Endometrial microvascular endothelial cells (primary cell): ENCODE measurements around the gene SH3PXD2A. TPM values are rescaled to one million over a fixed set of nuclear protein-coding genes. Genes with fewer than 3 reads are reported as not detected.

ENCODE experiments used
- in situ Hi-C: cut with HindIII; loops from 2 replicates; pipeline ENCODE4 v1.10.0; 2017; ENCODE audit warnings: low sequenced_read_pairs, low pct_unique_long_range_greater_than_20kb; ENCODE audit errors: inconsistent ontology term
- total RNA-seq: library from RNA; depleted of rRNA; stranded (reverse); fragments of >200 nt; gene quantifications from one replicate; pipeline ENCODE4 v1.2.3, GENCODE V29; 2015; ENCODE audit errors: inconsistent ontology term

SH3PXD2A gene
- total RNA-seq, 1 donor from 2014 or later: 7.6 TPM

- in situ Hi-C loops: no loop called here
Observed at GRCh38 chr10:103879409-103879808, 24.0 kb upstream of the SH3PXD2A start.

DNA sequence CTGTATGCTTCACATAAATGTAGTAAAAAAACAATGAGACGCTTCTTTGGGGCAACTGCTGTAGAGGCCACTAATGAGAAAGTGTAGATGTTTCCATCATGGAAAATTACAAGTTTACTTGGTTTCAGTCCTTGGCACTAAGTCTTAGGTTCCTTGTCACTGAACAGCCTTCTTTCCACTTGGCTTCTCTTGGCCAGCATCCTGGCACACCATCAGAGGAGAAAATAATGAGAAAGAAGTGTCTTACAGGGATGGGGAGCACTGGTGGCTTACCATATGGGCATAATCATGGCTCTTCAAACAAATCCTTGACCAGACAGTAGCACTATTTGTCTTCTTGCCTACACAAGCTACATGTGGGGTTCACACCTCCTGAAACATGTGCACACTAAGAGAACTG is 22.5 kb upstream of the SH3PXD2A start:
- in situ Hi-C loops: no loop called here

- in situ Hi-C loops: no loop called here
Observed at GRCh38 chr10:103876155-103876554, 20.8 kb upstream of the SH3PXD2A start.

DNA sequence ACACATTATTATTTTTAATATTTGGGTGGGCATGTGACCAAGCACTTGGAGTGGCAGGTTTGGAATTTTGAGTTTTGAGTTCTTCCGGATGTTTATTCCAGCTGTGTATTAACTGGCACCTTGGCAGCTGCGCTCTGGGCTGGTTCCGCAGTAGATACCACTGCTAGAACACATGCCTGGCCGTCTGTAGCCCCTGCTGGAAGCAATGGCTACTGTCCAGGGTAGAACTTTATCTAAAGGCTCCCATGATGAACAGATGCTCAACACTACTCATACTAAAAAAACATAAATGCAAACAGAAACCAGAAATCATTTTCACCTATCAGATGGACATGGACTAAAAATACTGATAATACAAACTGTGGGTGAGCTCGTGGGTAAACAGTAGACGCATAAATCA is 19.4 kb upstream of the SH3PXD2A start:
- in situ Hi-C loops: no loop called here

DNA sequence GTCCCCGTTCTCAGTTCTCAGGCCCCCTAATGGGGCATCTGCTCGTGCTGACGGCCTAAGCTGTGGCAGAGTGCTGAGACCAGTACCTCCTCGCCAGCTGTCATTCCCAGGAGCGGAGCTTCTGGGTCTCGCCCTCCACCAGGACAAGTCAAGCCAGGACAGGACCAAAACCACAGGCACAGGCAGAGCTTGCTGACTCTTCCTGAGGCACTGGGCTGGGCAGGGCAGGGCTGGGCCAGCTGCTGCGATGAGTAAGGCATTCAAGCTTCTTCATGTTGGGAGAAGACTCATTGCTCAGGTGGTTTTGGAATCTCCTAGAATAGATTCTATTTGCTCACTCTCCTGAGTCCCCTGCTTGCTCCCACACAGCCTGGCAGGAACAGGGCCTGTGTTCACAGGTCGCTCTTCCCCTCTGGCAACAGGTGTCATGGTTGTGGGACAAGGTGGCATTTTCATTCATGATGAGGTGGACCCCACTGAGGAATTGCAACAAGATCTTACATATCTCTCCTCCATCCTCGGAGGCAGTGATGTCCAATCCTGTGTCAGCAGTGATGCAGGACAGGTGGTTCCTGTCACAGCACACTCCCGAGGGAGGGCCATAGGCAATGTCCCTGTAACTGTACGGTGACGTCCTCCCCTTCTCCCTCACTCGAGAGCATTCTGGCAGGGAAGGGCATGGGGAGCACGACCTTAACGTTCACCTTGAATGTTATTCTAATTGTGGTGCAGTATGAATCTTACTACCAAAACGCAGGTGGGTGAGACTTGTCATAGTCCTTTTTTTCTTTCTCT is 17.0 kb upstream of the SH3PXD2A start:
- in situ Hi-C loops: no loop called here

- in situ Hi-C loops: no loop called here
Observed at GRCh38 chr10:103871006-103871405, 15.6 kb upstream of the SH3PXD2A start.

DNA sequence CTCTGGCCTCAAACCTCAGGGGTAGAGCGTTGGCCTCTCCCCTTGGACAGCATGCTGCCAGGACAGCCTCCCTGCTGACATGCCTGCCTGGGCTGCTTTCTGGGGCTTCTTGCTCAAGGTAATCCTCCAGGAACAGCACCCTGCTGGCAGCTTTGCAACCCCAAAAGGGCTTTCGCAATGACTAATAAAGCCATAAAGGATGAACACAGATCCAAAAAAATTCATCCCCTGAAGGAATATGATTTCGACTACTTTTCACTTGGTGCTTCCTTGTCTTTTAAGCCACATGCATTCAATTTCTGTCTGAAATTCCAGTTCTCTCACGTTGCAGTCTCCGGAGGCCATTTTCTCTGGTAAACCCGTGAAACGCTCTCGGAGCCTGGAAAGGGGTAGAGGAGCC is 15.1 kb upstream of the SH3PXD2A start:
- in situ Hi-C loops: no loop called here

- in situ Hi-C loops: no loop called here
Observed at GRCh38 chr10:103869336-103869735, 14.0 kb upstream of the SH3PXD2A start.

GRCh38 chr10:103868200-103868599 is 12.8 kb upstream of the SH3PXD2A start:
- in situ Hi-C loops: no loop called here

DNA sequence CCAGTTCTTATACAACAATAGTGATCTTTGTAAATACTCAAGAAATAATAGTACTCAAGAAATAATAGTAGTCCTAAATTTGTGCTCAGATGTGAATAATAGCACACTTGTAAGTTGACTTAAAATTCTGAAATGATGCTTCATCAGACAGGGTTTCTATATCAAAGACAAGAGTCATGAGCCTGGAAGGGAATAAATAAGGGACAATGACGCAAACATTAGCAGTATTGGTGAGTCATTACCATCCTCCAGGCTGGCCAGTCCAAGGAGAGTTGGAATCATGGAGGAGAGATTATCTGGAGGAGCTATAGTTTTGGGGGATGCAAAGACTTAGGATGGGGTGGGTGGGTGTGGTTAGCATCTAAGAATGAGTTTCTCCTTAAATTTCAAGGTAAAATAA is 6.1 kb upstream of the SH3PXD2A start:
- in situ Hi-C loops: no loop called here

GRCh38 chr10:103859161-103860086 is 4.0 kb upstream of the SH3PXD2A start:
- in situ Hi-C loops: no loop called here

DNA sequence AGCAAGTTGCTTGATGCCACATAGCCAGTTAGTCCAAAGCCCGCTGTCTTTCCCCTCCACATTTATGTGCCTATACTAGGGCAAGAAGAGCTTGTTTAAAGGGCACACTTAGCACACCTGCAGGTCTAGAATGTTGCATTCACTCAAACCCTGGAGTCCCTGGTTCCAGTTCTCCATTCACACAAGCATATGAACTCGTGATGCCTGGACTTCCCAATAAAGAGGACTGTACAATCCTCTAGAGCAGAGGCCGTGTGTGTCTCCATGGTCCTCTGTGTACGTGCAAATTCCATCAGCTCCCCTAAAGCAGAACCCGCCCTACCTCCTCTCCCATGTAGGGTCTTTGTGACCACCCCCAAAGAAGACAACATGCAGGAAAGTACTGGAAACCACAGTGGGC is 3.0 kb upstream of the SH3PXD2A start:
- in situ Hi-C loops: no loop called here

- in situ Hi-C loops: no loop called here
Observed at GRCh38 chr10:103856797-103857170, 1.4 kb upstream of the SH3PXD2A start.

DNA sequence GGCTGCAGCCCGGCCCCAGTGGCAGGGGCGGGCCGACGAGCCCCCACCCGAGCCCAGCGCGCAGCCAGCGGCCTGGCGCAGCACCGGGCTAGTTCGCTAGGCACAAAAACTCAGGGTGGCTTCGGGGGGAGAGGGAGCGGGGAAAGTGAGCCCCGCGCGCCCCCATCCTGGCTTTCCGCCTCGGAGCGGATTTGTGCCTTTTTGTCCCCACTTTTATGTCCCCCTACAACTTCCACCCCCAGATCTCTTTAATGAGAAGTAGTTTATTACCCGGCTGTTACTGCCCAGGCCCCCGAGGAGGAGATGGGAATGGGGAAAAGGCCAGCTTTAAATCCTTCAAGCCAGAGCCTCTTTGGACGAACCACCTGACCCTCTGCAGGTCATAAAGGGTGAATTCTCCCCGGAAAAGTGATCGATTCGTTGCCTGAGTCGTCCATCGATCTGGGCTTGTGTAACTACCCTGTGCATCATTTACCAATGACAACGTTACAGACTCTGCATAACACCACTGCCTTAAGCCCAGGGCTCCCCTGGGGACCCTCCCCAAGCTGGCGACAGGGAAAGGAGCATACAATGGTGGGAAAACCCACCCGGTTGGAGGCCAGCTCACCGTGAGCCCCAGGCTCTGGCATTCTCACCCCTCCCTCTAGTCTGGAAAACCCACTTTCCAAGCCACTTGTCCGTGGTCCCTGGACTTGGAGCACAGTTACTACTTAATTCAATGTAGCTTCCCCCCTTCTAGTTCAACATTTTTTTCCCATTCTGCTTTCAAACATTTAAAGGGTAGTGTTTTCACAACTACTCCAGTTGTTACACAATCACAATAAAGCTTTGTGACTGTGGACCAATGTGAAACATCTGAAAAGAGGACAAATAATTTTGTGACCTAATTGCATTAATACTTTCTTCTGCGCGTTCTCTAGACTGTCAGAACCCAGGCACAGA is 748 bp upstream of the SH3PXD2A start:
- in situ Hi-C loops: no loop called here

GRCh38 chr10:103854686-103855391 is 537 bp downstream of the SH3PXD2A start:
- in situ Hi-C loops: no loop called here

GRCh38 chr10:103854265-103854685 is 1.1 kb downstream of the SH3PXD2A start:
- in situ Hi-C loops: no loop called here

DNA sequence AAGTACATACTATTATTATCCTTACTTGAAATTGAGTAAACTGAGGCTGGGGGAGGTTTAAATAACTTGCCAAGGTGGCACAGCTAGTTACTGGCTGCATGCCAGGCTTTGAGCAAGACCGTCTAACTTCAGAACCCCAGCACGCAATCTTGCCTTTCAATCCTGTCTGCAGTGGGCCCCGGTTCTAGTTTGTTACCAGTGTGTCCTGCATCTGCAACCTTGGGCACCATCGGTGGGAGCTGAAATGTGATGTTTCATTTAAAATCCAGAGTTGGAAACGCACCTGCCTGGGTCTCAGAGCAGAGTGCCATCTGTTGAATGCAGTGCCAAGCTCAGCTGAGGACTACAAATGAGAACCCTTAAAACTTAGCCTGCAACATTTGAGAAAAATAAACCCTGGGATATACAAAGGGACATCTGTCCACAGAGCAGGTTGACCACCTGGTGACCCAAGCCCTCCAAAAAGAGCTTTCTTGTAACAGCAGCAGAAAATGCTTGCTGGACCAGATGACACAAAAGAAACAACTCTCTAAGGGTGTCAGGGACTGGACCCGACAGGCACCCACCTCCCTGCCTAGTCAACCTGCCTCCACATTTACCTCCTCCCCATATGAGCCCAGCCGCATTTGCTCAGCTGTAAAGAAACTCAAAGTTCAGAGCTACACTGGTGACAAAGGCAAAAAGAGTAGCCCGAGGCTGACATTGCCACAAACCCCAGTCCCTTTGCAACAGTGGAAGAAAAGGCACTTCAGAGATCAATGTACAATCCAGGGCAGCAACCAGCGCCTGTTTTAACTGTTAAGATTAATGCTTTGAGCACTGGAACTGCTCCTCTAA is 1.7 kb downstream of the SH3PXD2A start:
- in situ Hi-C loops: no loop called here

GRCh38 chr10:103852856-103853255 is 2.5 kb downstream of the SH3PXD2A start:
- in situ Hi-C loops: no loop called here
